MM.1S (cell line): ENCODE measurements around the gene TAS2R43.

Experiments used
- CTCF ChIP-seq: fragments of 300-600 bp; sonication (generic); IDR thresholded peaks from 2 replicates; pipeline ENCODE4 v1.5.1; 2016; ENCODE audit warnings: antibody characterized with exemption, low read length, mixed read lengths
- EZH2 ChIP-seq: fragments of 300-600 bp; sonication (generic); optimal IDR thresholded peaks from 2 replicates; pipeline ENCODE3; 2017; ENCODE audit warnings: low read depth, mild to moderate bottlenecking, antibody characterized with exemption, low read length, mixed read lengths

GRCh38 chr12:11107719-11108118 lies 15.6 kb upstream of the TAS2R43 start:
- TF ChIP-seq CTCF (no peak), EZH2 (no peak)
